Glutamatergic neuron (in vitro differentiated cells): Measurements from ENCODE around the gene BANF2. TPM values are rescaled to one million over a fixed set of nuclear protein-coding genes. Genes with fewer than 3 reads are reported as not detected.
A peak's percentile ranks its signal among the peaks of the same experiment; 100 is the strongest.
"Not testable (repeated sequence)": the region's sequence is repeated elsewhere in the genome, so short reads cannot be mapped to it uniquely, and the experiment has no call there.

Source experiments
- DNase-seq: peaks from one replicate; pipeline ENCODE4 v3.0.0; 2022
- H3K27ac Mint-ChIP-seq: one replicate; pipeline ENCODE4 v1.8.0; 2020; ENCODE audit warnings: mild to moderate bottlenecking, mixed read lengths, inconsistent platforms; ENCODE audit not compliant: unreplicated experiment
- H3K27me3 Mint-ChIP-seq: one replicate; pipeline ENCODE4 v1.8.0; 2020; ENCODE audit warnings: mild to moderate bottlenecking, moderate library complexity, mixed read lengths, inconsistent platforms; ENCODE audit not compliant: unreplicated experiment
- H3K36me3 Mint-ChIP-seq: one replicate; pipeline ENCODE4 v1.8.0; 2020; ENCODE audit warnings: mild to moderate bottlenecking, mixed read lengths, inconsistent platforms; ENCODE audit not compliant: unreplicated experiment
- H3K4me1 Mint-ChIP-seq: one replicate; pipeline ENCODE4 v1.8.0; 2020; ENCODE audit warnings: mild to moderate bottlenecking, low read depth, mixed read lengths, inconsistent platforms; ENCODE audit not compliant: unreplicated experiment
- H3K4me3 Mint-ChIP-seq: one replicate; pipeline ENCODE4 v1.8.0; 2020; ENCODE audit warnings: mild to moderate bottlenecking, mixed read lengths, inconsistent platforms; ENCODE audit not compliant: unreplicated experiment
- H3K9me3 Mint-ChIP-seq: one replicate; pipeline ENCODE4 v1.8.0; 2020; ENCODE audit warnings: mild to moderate bottlenecking, moderate library complexity, mixed read lengths, inconsistent platforms; ENCODE audit not compliant: unreplicated experiment
- CTCF ChIP-seq: fragments of 200-600 bp; sonication (generic); IDR thresholded peaks from one replicate; pipeline ENCODE4 v1.5.0; 2021; ENCODE audit not compliant: partially characterized antibody, unreplicated experiment
- total RNA-seq: library from RNA; stranded (reverse); fragmentation: NEBNext Ultra II Directional; extraction: Animal tissue kit (Norgen Biotek cat#: 25700); gene quantifications from one replicate; pipeline ENCODE4 v1.2.1, GENCODE V29; 2021; ENCODE audit not compliant: unreplicated experiment

BANF2 gene
- total RNA-seq, 1 donor from 2014 or later, result not detected

GRCh38 chr20:17655865-17656479, 43.8 kb upstream of the BANF2 start:
- Mint-ChIP-seq H3K27me3 (peaks cover 5% of the 10 kb centered on the region), H3K36me3 (peaks cover 11% of the 10 kb centered on the region), H3K9me3 (peaks cover 8% of the 10 kb centered on the region), H3K4me3 (no peak overlapping the region), H3K4me1 (peaks cover 39% of the 10 kb centered on the region), H3K27ac (no peak overlapping the region)
- DNase-seq, result no peak
- TF ChIP-seq CTCF, result no peak

- H3K4me3 Mint-ChIP-seq, result peak overlapping the region; percentile 36
- peaks cover 8% of the 10 kb centered on the region for H3K9me3 Mint-ChIP-seq
- peaks cover 42% of the 10 kb centered on the region for H3K4me1 Mint-ChIP-seq
- TF ChIP-seq CTCF, result no peak
- H3K27me3 Mint-ChIP-seq, result peaks cover 5% of the 10 kb centered on the region
- peak; percentile 58 for DNase-seq
- H3K36me3 Mint-ChIP-seq, result peaks cover 11% of the 10 kb centered on the region
- peak overlapping the region; percentile 59 for H3K27ac Mint-ChIP-seq
Measured at GRCh38 chr20:17657079-17657825, 42.5 kb upstream of the BANF2 start.

- H3K9me3 Mint-ChIP-seq, result peaks cover 8% of the 10 kb centered on the region
- H3K4me3 Mint-ChIP-seq, result peak overlapping the region; percentile 8
- DNase-seq, result no peak
- peaks cover 11% of the 10 kb centered on the region for H3K36me3 Mint-ChIP-seq
- peaks cover 5% of the 10 kb centered on the region for H3K27me3 Mint-ChIP-seq
- no peak for TF ChIP-seq CTCF
- peaks cover 41% of the 10 kb centered on the region for H3K4me1 Mint-ChIP-seq
- H3K27ac Mint-ChIP-seq, result peak overlapping the region; percentile 14
Measured at GRCh38 chr20:17657898-17658647, 41.7 kb upstream of the BANF2 start.

GRCh38 chr20:17658648-17658993, 41.1 kb upstream of the BANF2 start:
- H3K36me3 Mint-ChIP-seq, result peaks cover 11% of the 10 kb centered on the region

GRCh38 chr20:17659344-17659743, 40.4 kb upstream of the BANF2 start:
- peaks cover 42% of the 10 kb centered on the region for H3K4me1 Mint-ChIP-seq
- H3K27me3 Mint-ChIP-seq, H3K9me3 Mint-ChIP-seq, DNase-seq: not testable (repeated sequence)
- peaks cover 11% of the 10 kb centered on the region for H3K36me3 Mint-ChIP-seq
- H3K27ac Mint-ChIP-seq, result peak overlapping the region; percentile 25
- peak overlapping the region; percentile 43 for H3K4me3 Mint-ChIP-seq

More at GRCh38 chr20:17658648-17658993, 41.1 kb upstream of the BANF2 start:
- peaks cover 5% of the 10 kb centered on the region for H3K27me3 Mint-ChIP-seq
- no peak for TF ChIP-seq CTCF
- peaks cover 8% of the 10 kb centered on the region for H3K9me3 Mint-ChIP-seq
- no peak overlapping the region for H3K27ac Mint-ChIP-seq
- H3K4me3 Mint-ChIP-seq, result no peak overlapping the region
- DNase-seq, result no peak
- peaks cover 41% of the 10 kb centered on the region for H3K4me1 Mint-ChIP-seq
